ENCODE data around the gene BCAS3. TPM values are rescaled to one million over a fixed set of nuclear protein-coding genes. Genes with fewer than 3 reads are reported as not detected.

The BCAS3 gene
- total and polyA plus RNA-seq, 4 donors: 5.8 to 24.6 (median 10.1) TPM

DNA sequence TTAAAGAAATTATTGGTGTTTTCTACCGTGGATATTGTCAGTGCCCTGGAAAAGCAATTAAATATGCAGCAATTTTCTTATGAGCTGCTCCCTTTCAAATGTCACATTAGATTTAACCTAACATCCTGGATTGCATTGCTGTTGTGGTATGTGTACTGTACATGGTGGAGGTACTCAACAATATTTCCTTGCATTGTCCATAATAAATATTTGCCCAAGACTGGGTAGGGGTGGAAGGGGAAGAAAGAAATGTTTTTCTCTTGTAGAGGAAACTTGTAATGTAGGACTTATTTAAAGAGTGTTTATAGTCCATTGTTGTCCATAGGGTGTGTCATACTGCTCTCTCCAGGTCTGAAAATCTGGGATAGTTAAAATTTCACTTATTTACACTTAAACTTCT, 375.8 kb downstream of the BCAS3 start:
- Histone ChIP-seq H3K4me1 (ENCODE audit: control insufficient read depth in 4 of 4, insufficient read depth in 4 of 4, low read length in 3 of 4) (peaks cover 0 to 6% (median under 1%) of the 10 kb centered on the region in 4 donors), H3K27ac (ENCODE audit: low read depth in 1 of 2, low read length in 2 of 2) (no peak overlapping the region), H3K4me3 (ENCODE audit: low read depth in 1 of 3, low read length in 3 of 3) (no peak overlapping the region), H3K9ac (ENCODE audit: low read depth in 1 of 2, low read length in 2 of 2) (no peak overlapping the region), H3K27me3 (ENCODE audit: control insufficient read depth in 4 of 4, insufficient read depth in 4 of 4, low read length in 3 of 4) (no peaks in the 10 kb centered on the region), H3K36me3 (ENCODE audit: control insufficient read depth in 4 of 4, insufficient read depth in 3 of 4, low read depth in 1 of 4, low read length in 3 of 4) (no peaks in the 10 kb centered on the region), H3K9me3 (ENCODE audit: control insufficient read depth in 4 of 4, low read length in 3 of 4) (no peaks in the 10 kb centered on the region)
- DNase-seq (ENCODE audit: low spot score): no peak
- WGBS: 82% methylated on average over 1 of the region's 1 CpG
- TF ChIP-seq, protein P1, sequence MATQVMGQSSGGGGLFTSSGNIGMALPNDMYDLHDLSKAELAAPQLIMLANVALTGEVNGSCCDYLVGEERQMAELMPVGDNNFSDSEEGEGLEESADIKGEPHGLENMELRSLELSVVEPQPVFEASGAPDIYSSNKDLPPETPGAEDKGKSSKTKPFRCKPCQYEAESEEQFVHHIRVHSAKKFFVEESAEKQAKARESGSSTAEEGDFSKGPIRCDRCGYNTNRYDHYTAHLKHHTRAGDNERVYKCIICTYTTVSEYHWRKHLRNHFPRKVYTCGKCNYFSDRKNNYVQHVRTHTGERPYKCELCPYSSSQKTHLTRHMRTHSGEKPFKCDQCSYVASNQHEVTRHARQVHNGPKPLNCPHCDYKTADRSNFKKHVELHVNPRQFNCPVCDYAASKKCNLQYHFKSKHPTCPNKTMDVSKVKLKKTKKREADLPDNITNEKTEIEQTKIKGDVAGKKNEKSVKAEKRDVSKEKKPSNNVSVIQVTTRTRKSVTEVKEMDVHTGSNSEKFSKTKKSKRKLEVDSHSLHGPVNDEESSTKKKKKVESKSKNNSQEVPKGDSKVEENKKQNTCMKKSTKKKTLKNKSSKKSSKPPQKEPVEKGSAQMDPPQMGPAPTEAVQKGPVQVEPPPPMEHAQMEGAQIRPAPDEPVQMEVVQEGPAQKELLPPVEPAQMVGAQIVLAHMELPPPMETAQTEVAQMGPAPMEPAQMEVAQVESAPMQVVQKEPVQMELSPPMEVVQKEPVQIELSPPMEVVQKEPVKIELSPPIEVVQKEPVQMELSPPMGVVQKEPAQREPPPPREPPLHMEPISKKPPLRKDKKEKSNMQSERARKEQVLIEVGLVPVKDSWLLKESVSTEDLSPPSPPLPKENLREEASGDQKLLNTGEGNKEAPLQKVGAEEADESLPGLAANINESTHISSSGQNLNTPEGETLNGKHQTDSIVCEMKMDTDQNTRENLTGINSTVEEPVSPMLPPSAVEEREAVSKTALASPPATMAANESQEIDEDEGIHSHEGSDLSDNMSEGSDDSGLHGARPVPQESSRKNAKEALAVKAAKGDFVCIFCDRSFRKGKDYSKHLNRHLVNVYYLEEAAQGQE (IDR thresholded peaks at IDR 0.05): no peak
- TF ChIP-seq FOXA1 (IDR thresholded peaks at IDR 0.05) (no peak), TAF1 (conservative IDR thresholded peaks at IDR 0.05) (no peak), RAD21 (IDR thresholded peaks at IDR 0.05) (no peak), GABPA (IDR thresholded peaks at IDR 0.05 in 1 of 2, conservative IDR thresholded peaks at IDR 0.05 in 1 of 2) (no peak), YY1 (IDR thresholded peaks at IDR 0.05) (no peak), FOXA2 (IDR thresholded peaks at IDR 0.05) (no peak), HNF4G (IDR thresholded peaks at IDR 0.05) (no peak), HNF4A (conservative IDR thresholded peaks at IDR 0.05) (no peak), EGR1 (IDR thresholded peaks at IDR 0.05; ENCODE audit: low read depth in 2 of 2) (no peak), NR2F2 (IDR thresholded peaks at IDR 0.05) (no peak)
- TF ChIP-seq, protein P2, sequence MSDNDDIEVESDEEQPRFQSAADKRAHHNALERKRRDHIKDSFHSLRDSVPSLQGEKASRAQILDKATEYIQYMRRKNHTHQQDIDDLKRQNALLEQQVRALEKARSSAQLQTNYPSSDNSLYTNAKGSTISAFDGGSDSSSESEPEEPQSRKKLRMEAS (IDR thresholded peaks at IDR 0.05): no peak
- TF ChIP-seq, protein P3, sequence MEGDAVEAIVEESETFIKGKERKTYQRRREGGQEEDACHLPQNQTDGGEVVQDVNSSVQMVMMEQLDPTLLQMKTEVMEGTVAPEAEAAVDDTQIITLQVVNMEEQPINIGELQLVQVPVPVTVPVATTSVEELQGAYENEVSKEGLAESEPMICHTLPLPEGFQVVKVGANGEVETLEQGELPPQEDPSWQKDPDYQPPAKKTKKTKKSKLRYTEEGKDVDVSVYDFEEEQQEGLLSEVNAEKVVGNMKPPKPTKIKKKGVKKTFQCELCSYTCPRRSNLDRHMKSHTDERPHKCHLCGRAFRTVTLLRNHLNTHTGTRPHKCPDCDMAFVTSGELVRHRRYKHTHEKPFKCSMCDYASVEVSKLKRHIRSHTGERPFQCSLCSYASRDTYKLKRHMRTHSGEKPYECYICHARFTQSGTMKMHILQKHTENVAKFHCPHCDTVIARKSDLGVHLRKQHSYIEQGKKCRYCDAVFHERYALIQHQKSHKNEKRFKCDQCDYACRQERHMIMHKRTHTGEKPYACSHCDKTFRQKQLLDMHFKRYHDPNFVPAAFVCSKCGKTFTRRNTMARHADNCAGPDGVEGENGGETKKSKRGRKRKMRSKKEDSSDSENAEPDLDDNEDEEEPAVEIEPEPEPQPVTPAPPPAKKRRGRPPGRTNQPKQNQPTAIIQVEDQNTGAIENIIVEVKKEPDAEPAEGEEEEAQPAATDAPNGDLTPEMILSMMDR (IDR thresholded peaks at IDR 0.05; ENCODE audit: low read depth, low read length, missing input control): no peak

DNA sequence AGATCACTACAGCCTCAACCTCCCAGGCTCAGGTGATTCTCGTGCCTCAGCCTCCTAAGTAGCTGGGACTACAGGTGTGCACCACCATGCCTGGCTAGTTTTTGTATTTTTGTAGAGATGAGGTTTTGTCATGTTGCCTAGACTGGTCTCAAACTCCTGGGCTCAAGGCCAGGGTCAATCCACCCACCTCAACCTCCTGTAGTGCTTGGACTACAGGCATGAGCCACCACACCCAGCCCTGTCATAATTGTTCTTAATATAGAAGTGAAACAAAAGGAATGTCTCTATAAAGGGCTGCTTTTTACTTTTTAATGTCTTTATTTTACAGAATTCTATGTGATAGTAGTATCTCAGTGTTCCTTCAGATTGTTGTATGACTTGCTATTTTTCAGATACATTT, 376.8 kb downstream of the BCAS3 start:
- H3K36me3 ChIP-seq (ENCODE audit: control insufficient read depth in 4 of 4, insufficient read depth in 3 of 4, low read depth in 1 of 4, low read length in 3 of 4): no peaks in the 10 kb centered on the region
- peaks cover 0 to 6% (median under 1%) of the 10 kb centered on the region in 4 donors for H3K4me1 ChIP-seq (ENCODE audit: control insufficient read depth in 4 of 4, insufficient read depth in 4 of 4, low read length in 3 of 4)
- DNase-seq (ENCODE audit: low spot score): no peak
- H3K9ac ChIP-seq (ENCODE audit: low read depth in 1 of 2, low read length in 2 of 2): no peak overlapping the region
- TF ChIP-seq SP1 (IDR thresholded peaks at IDR 0.05) (no peak), HNF4A (conservative IDR thresholded peaks at IDR 0.05) (no peak), FOXA2 (IDR thresholded peaks at IDR 0.05) (no peak), TAF1 (conservative IDR thresholded peaks at IDR 0.05) (no peak)
- 93% methylated on average over 1 of the region's 1 CpG for WGBS
- no peak overlapping the region for H3K4me3 ChIP-seq (ENCODE audit: low read depth in 1 of 3, low read length in 3 of 3)
- H3K27ac ChIP-seq (ENCODE audit: low read depth in 1 of 2, low read length in 2 of 2): no peak overlapping the region
- H3K27me3 ChIP-seq (ENCODE audit: control insufficient read depth in 4 of 4, insufficient read depth in 4 of 4, low read length in 3 of 4): no peaks in the 10 kb centered on the region
- H3K9me3 ChIP-seq (ENCODE audit: control insufficient read depth in 4 of 4, low read length in 3 of 4): no peaks in the 10 kb centered on the region

DNA sequence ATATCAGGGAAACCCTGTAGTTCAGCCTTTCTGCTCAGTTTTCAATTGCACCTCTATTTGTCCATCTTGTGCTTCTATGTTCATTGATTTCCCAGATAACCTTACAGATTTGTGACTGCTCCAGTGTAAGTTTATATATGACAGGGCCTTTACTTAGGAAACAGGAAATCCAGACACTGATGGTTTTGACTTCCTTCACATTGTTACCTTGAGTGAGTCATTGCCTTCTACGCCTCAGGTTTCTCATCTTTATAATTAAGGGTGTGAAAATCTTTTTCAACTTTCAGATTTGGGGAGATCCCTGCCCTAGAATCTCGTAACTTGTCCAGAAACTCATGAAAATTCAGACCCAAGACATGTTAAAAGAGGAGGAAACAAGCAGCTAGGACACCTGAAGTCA, 379.6 kb downstream of the BCAS3 start:
- Histone ChIP-seq H3K4me3 (ENCODE audit: low read depth in 1 of 3, low read length in 3 of 3) (no peak overlapping the region), H3K27ac (ENCODE audit: low read depth in 1 of 2, low read length in 2 of 2) (no peak overlapping the region), H3K36me3 (ENCODE audit: control insufficient read depth in 4 of 4, insufficient read depth in 3 of 4, low read depth in 1 of 4, low read length in 3 of 4) (no peaks in the 10 kb centered on the region), H3K9ac (ENCODE audit: low read depth in 1 of 2, low read length in 2 of 2) (no peak overlapping the region), H3K27me3 (ENCODE audit: control insufficient read depth in 4 of 4, insufficient read depth in 4 of 4, low read length in 3 of 4) (no peaks in the 10 kb centered on the region), H3K4me1 (ENCODE audit: control insufficient read depth in 4 of 4, insufficient read depth in 4 of 4, low read length in 3 of 4) (peaks cover 0 to 1% (median 0%) of the 10 kb centered on the region in 4 donors), H3K9me3 (ENCODE audit: control insufficient read depth in 4 of 4, low read length in 3 of 4) (no peaks in the 10 kb centered on the region)
- no peak for DNase-seq (ENCODE audit: low spot score)
- WGBS: 85% methylated on average over 2 of the region's 2 CpGs
- TF ChIP-seq TAF1 (conservative IDR thresholded peaks at IDR 0.05) (no peak), NR2F2 (IDR thresholded peaks at IDR 0.05) (no peak), RXRA (IDR thresholded peaks at IDR 0.05) (no peak), GABPA (IDR thresholded peaks at IDR 0.05 in 1 of 2, conservative IDR thresholded peaks at IDR 0.05 in 1 of 2) (no peak), YY1 (IDR thresholded peaks at IDR 0.05) (no peak), RAD21 (IDR thresholded peaks at IDR 0.05) (no peak)
- TF ChIP-seq, protein P4, sequence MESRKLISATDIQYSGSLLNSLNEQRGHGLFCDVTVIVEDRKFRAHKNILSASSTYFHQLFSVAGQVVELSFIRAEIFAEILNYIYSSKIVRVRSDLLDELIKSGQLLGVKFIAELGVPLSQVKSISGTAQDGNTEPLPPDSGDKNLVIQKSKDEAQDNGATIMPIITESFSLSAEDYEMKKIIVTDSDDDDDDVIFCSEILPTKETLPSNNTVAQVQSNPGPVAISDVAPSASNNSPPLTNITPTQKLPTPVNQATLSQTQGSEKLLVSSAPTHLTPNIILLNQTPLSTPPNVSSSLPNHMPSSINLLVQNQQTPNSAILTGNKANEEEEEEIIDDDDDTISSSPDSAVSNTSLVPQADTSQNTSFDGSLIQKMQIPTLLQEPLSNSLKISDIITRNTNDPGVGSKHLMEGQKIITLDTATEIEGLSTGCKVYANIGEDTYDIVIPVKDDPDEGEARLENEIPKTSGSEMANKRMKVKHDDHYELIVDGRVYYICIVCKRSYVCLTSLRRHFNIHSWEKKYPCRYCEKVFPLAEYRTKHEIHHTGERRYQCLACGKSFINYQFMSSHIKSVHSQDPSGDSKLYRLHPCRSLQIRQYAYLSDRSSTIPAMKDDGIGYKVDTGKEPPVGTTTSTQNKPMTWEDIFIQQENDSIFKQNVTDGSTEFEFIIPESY (IDR thresholded peaks at IDR 0.05): no peak
- TF ChIP-seq, protein P1 (IDR thresholded peaks at IDR 0.05): no peak
- TF ChIP-seq, protein P5, sequence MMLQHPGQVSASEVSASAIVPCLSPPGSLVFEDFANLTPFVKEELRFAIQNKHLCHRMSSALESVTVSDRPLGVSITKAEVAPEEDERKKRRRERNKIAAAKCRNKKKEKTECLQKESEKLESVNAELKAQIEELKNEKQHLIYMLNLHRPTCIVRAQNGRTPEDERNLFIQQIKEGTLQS (IDR thresholded peaks at IDR 0.05): no peak
